SK-N-SH (cell line): ENCODE data around the gene GNB5. TPM values are rescaled to one million over a fixed set of nuclear protein-coding genes. Genes with fewer than 3 reads are reported as not detected.

ENCODE experiments used
- CTCF ChIA-PET: fragments of 300-600, 350-600 bp; formaldehyde crosslinking; extraction: SDS; loops from one replicate; lab custom pipeline; 2021; lab: Yijun Ruan, JAX
- POLR2A ChIA-PET: fragments of 350-600 bp; sonication (Branson Sonifier 250); formaldehyde crosslinking; extraction: SDS; loops from one replicate; lab custom pipeline; 2020; ENCODE audit warnings: antibody characterized with exemption, inconsistent platforms; lab: Yijun Ruan, JAX
- DNase-seq: peaks from one replicate; pipeline ENCODE4 v3.0.0; 2012
- H2AFZ ChIP-seq: fragments of 200-600 bp; sonication (generic); 2 replicates; pipeline ENCODE4 v1.8.1; 2016; ENCODE audit warnings: antibody characterized with exemption, mild to moderate bottlenecking, low read depth
- H3F3A ChIP-seq: fragments of 200-600 bp; sonication (generic); replicated peaks from 2 replicates; pipeline ENCODE3; 2016; ENCODE audit warnings: antibody characterized with exemption, mild to moderate bottlenecking; ENCODE audit not compliant: insufficient read depth
- H3K27ac ChIP-seq, 2 experiments: fragments of 200-500 bp in 1 of 2; fragments of 200-600 bp in 1 of 2; sonication (Bioruptor generic) in 1 of 2; sonication (generic), shearing (Covaris generic) in 1 of 2; 2 replicates each; pipeline versions ENCODE4 v1.5.1 to v1.6.1; 2014 to 2016; ENCODE audit warnings: low read depth in 2 of 2, inconsistent platforms in 1 of 2, low read length in 1 of 2, mild to moderate bottlenecking in 1 of 2, mixed read lengths in 1 of 2
- H3K27me3 ChIP-seq: fragments of 200-600 bp; sonication (generic), shearing (Covaris generic); 2 replicates; pipeline ENCODE4 v1.6.1; 2016; ENCODE audit warnings: mixed run types; ENCODE audit not compliant: insufficient read depth
- H3K36me3 ChIP-seq, 2 experiments: fragments of 200-500 bp in 1 of 2; fragments of 200-600 bp in 1 of 2; sonication (Bioruptor generic) in 1 of 2; sonication (generic) in 1 of 2; replicated peaks in 1 of 2; 2 replicates each; pipeline versions ENCODE3 to v1.5.1; 2014 to 2016; ENCODE audit warnings: low read length in 1 of 2, mild to moderate bottlenecking in 1 of 2; ENCODE audit not compliant: insufficient read depth in 2 of 2, control insufficient read depth in 1 of 2
- H3K4me1 ChIP-seq, 2 experiments: fragments of 200-500 bp in 1 of 2; fragments of 200-600 bp in 1 of 2; sonication (Bioruptor generic) in 1 of 2; sonication (generic), shearing (Covaris generic) in 1 of 2; 2 replicates each; pipeline versions ENCODE4 v1.5.1 to v1.6.1; 2014 to 2016; ENCODE audit warnings: low read depth in 1 of 2, low read length in 1 of 2, mixed run types in 1 of 2; ENCODE audit not compliant: insufficient read depth in 2 of 2, control insufficient read depth in 1 of 2
- H3K4me2 ChIP-seq: fragments of 200-600 bp; sonication (generic), shearing (Covaris generic); 2 replicates; pipeline ENCODE4 v1.6.1; 2017; ENCODE audit warnings: mixed run types
- H3K4me3 ChIP-seq, 2 experiments: fragments of 200-500 bp in 1 of 2; fragments of 200-600 bp in 1 of 2; sonication (Bioruptor generic) in 1 of 2; sonication (generic), shearing (Covaris generic) in 1 of 2; 2 replicates each; pipeline versions ENCODE4 v1.5.1 to v1.8.1; 2014 to 2016; ENCODE audit warnings: low read depth in 2 of 2, inconsistent platforms in 1 of 2, low read length in 1 of 2, mild to moderate bottlenecking in 1 of 2, mixed read lengths in 1 of 2, moderate library complexity in 1 of 2
- H3K79me2 ChIP-seq: fragments of 200-600 bp; sonication (generic); 2 replicates; pipeline ENCODE4 v1.8.1; 2017; ENCODE audit warnings: mild to moderate bottlenecking; ENCODE audit not compliant: insufficient read depth
- H3K9ac ChIP-seq: fragments of 200-600 bp; sonication (generic); 2 replicates; pipeline ENCODE4 v1.6.1; 2017; ENCODE audit warnings: mixed run types
- H3K9me2 ChIP-seq: fragments of 200-600 bp; sonication (generic); 2 replicates; pipeline ENCODE4 v1.6.1; 2017; ENCODE audit warnings: mixed run types
- H3K9me3 ChIP-seq: fragments of 200-600 bp; sonication (generic); 2 replicates; pipeline ENCODE4 v1.6.1; 2017; ENCODE audit warnings: mixed run types, mild to moderate bottlenecking, moderate library complexity
- H4K20me1 ChIP-seq: fragments of 200-600 bp; sonication (generic); 2 replicates; pipeline ENCODE4 v1.6.1; 2017; ENCODE audit warnings: mild to moderate bottlenecking, mixed run types; ENCODE audit not compliant: insufficient read depth
- CTCF ChIP-seq: fragments of 200-600 bp; sonication (generic); IDR thresholded peaks from 2 replicates; pipeline ENCODE4 v1.6.1; 2017; ENCODE audit warnings: antibody characterized with exemption, mild to moderate bottlenecking, moderate library complexity
- ELF1 ChIP-seq: IDR thresholded peaks from 2 replicates; pipeline ENCODE4 v1.4.0; 2012
- EP300 ChIP-seq, 2 experiments: IDR thresholded peaks; 2 replicates each; pipeline versions ENCODE4 v1.4.0 to v1.6.1; 2012; ENCODE audit warnings: borderline replicate concordance in 1 of 2, low read depth in 1 of 2, low read length in 1 of 2
- EZH2phosphoT487 ChIP-seq: fragments of 200-600 bp; sonication (generic); IDR thresholded peaks from 2 replicates; pipeline ENCODE4 v1.6.1; 2017; ENCODE audit warnings: low read depth, mixed run types, mild to moderate bottlenecking, antibody characterized with exemption, moderate library complexity, borderline replicate concordance
- FOXJ3 ChIP-seq: sonication (generic); formaldehyde crosslinking; IDR thresholded peaks from 2 replicates; pipeline ENCODE4 v1.5.1; 2020; ENCODE audit warnings: mild to moderate bottlenecking, missing genetic modification reagents
- GATA2 ChIP-seq: sonication (generic); formaldehyde crosslinking; IDR thresholded peaks from 2 replicates; pipeline ENCODE4 v1.5.0; 2020; ENCODE audit warnings: mild to moderate bottlenecking, missing genetic modification reagents
- IRF3 ChIP-seq: fragments of 150-350 bp; IDR thresholded peaks from 2 replicates; pipeline ENCODE4 v1.6.1; 2016; ENCODE audit warnings: mild to moderate bottlenecking, low read depth, low read length
- NFIC ChIP-seq: IDR thresholded peaks from 2 replicates; pipeline ENCODE4 v1.4.0; 2012; ENCODE audit warnings: borderline replicate concordance
- NRF1 ChIP-seq: IDR thresholded peaks from 2 replicates; pipeline ENCODE4 v1.6.1; 2012; ENCODE audit warnings: low read depth, mild to moderate bottlenecking, low read length
- RAD21 ChIP-seq: IDR thresholded peaks from 2 replicates; pipeline ENCODE4 v1.6.1; 2012; ENCODE audit warnings: mild to moderate bottlenecking, low read length
- RXRA ChIP-seq: IDR thresholded peaks from 2 replicates; pipeline ENCODE4 v1.4.0; 2012; ENCODE audit warnings: low read depth, mild to moderate bottlenecking, borderline replicate concordance
- SIN3A ChIP-seq: IDR thresholded peaks from 2 replicates; pipeline ENCODE4 v1.6.1; 2012; ENCODE audit warnings: low read depth, mild to moderate bottlenecking, low read length, moderate library complexity, borderline replicate concordance
- SMC3 ChIP-seq: IDR thresholded peaks from 2 replicates; pipeline ENCODE4 v1.6.1; 2012; ENCODE audit warnings: low read depth, low read length, improper control_type of control experiment
- TAF1 ChIP-seq: IDR thresholded peaks from 2 replicates; pipeline ENCODE4 v1.6.1; 2012; ENCODE audit warnings: low read depth, mild to moderate bottlenecking, low read length, moderate library complexity, borderline replicate concordance
- TCF12 ChIP-seq: IDR thresholded peaks from 2 replicates; pipeline ENCODE4 v1.4.0; 2012
- WGBS: methylation state at CpG from one replicate; pipeline ENCODE4 v1.1.6; 2017; ENCODE audit warnings: low lambda C conversion rate; 5-methylcytosine and 5-hydroxymethylcytosine counted together
- polyA plus RNA-seq, 3 experiments: library from polyadenylated mRNA; depleted of rRNA; stranded (reverse); fragments of >200 nt; gene quantifications; 2 replicates each; pipeline ENCODE4 v1.2.3, GENCODE V29; 2012

GNB5 gene
- polyA plus RNA-seq, 1 of the 3 experiments (the other 2 are of a cell fraction), result 73.7 TPM

GRCh38 chr15:52217186-52217585 is 26.0 kb upstream of the GNB5 start:
- peaks cover 0 to 2% of the 10 kb centered on the region in 2 experiments for H3K36me3 ChIP-seq
- ChIA-PET POLR2A (interaction anchor here (0.7 kb wide), 1 partner anchor 103 kb away, joined by 3 read pairs; no protein-coding TSS in a partner anchor), CTCF (interaction anchor here (0.7 to 3.2 kb wide), 3 partner anchors 8 to 32 kb away, joined by 3 to 28 read pairs (median 8); no protein-coding TSS in a partner anchor)
- no peak overlapping the region for H3K9ac ChIP-seq
- no peak for TF ChIP-seq TCF12
- TF ChIP-seq TAF1, result no peak
- peak; percentile 12; the same call in 1 of the 2 replicates for TF ChIP-seq CTCF
- TF ChIP-seq SIN3A, result no peak
- no peak for TF ChIP-seq NRF1
- no peak for TF ChIP-seq EP300 (IDR thresholded peaks at IDR 0.05; ENCODE audit: borderline replicate concordance in 1 of 2, low read depth in 1 of 2, low read length in 1 of 2)
- no peak for DNase-seq
- WGBS, result 76% methylated on average over 8 of the region's 10 CpGs
- no peaks in the 10 kb centered on the region for H3K27me3 ChIP-seq
- no peaks in the 10 kb centered on the region for H3F3A ChIP-seq
- H3K4me3 ChIP-seq, result no peak overlapping the region; a peak in 1 of 4 replicates
- H3K9me2 ChIP-seq, result no peaks in the 10 kb centered on the region
- H3K27ac ChIP-seq, result no peak overlapping the region
- H3K9me3 ChIP-seq, result no peaks in the 10 kb centered on the region
- no peak overlapping the region for H3K4me2 ChIP-seq
- H3K79me2 ChIP-seq, result no peaks in the 10 kb centered on the region
- no peaks in the 10 kb centered on the region for H4K20me1 ChIP-seq
- no peaks in the 10 kb centered on the region for H3K4me1 ChIP-seq
- H2AFZ ChIP-seq, result no peak overlapping the region

GRCh38 chr15:52214553-52214952 is 23.4 kb upstream of the GNB5 start:
- DNase-seq, result no peak
- no peak overlapping the region for H3K27ac ChIP-seq
- H3K4me2 ChIP-seq, result no peak overlapping the region
- no peaks in the 10 kb centered on the region for H3K4me1 ChIP-seq
- H3F3A ChIP-seq, result no peaks in the 10 kb centered on the region
- POLR2A ChIA-PET, result no interaction called here
- H3K27me3 ChIP-seq, result no peaks in the 10 kb centered on the region
- TF ChIP-seq ELF1 (no peak), SMC3 (no peak), EZH2phosphoT487 (no peak)
- CTCF ChIA-PET, result interaction anchor here (0.6 to 3.0 kb wide), 7 partner anchors 12 to 327 kb away, joined by 3 to 19 read pairs (median 4); no protein-coding TSS in a partner anchor
- H4K20me1 ChIP-seq, result no peaks in the 10 kb centered on the region
- WGBS, result 100% methylated on average over 1 of the region's 1 CpG
- H3K9me2 ChIP-seq, result no peaks in the 10 kb centered on the region
- peaks cover 0 to 2% of the 10 kb centered on the region in 2 experiments for H3K36me3 ChIP-seq
- no peak overlapping the region for H3K4me3 ChIP-seq
- no peak overlapping the region for H3K9ac ChIP-seq
- H3K9me3 ChIP-seq, result no peaks in the 10 kb centered on the region
- H3K79me2 ChIP-seq, result no peaks in the 10 kb centered on the region
- H2AFZ ChIP-seq, result no peak overlapping the region

- TF ChIP-seq FOXJ3 (CRISPR knock-in tag), result no peak
- TF ChIP-seq NFIC, result no peak
- TF ChIP-seq TAF1, result no peak
- TF ChIP-seq RAD21, result no peak
- TF ChIP-seq RXRA, result no peak
- no peak for TF ChIP-seq IRF3
- TF ChIP-seq GATA2 (CRISPR knock-in tag), result no peak
- TF ChIP-seq TCF12, result no peak
- Histone ChIP-seq H3K36me3 (peaks cover 0 to 2% of the 10 kb centered on the region in 2 experiments), H3F3A (no peaks in the 10 kb centered on the region), H2AFZ (no peak overlapping the region), H4K20me1 (no peaks in the 10 kb centered on the region), H3K27me3 (no peaks in the 10 kb centered on the region), H3K9me3 (no peaks in the 10 kb centered on the region), H3K4me2 (no peak overlapping the region), H3K9me2 (no peaks in the 10 kb centered on the region), H3K27ac (no peak overlapping the region), H3K4me1 (no peaks in the 10 kb centered on the region), H3K9ac (no peak overlapping the region), H3K79me2 (no peaks in the 10 kb centered on the region), H3K4me3 (no peak overlapping the region)
- WGBS, result 58% methylated on average over 3 of the region's 3 CpGs
- POLR2A ChIA-PET, result no interaction called here
- no peak for DNase-seq
- CTCF ChIA-PET, result interaction anchor here (1.4 to 3.0 kb wide), 3 partner anchors 14 to 43 kb away, joined by 3 to 19 read pairs (median 6); no protein-coding TSS in a partner anchor
Measured at GRCh38 chr15:52213206-52213605, 22.0 kb upstream of the GNB5 start.
